OCI-M1 (cell line): ENCODE data around the gene BMPR1B.

ENCODE experiments used
- DNase-seq: peaks from one replicate; lab custom pipeline; 2025; lab: John Stamatoyannopoulos, UW

Gene BMPR1B

DNA sequence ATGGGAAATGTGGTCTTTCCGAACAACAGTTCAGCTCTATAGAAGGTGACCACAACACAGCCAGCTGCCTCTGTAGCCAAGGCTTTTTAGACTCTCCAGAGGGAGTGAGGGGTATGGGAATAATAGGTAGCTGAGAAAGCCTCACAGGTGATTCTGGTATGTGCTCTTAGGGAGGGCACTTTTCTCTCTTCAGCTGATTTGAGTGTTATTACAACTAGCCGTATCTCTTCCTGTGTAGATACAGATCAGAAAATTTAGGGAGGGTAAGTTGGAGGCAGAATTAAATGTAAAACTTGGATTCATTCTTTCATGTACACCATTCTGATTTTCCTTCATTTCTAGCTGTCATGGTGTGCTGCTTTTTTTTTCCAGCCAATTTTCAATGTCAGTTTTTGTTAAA is 154.9 kb downstream of the BMPR1B start:
- no peak for DNase-seq

DNA sequence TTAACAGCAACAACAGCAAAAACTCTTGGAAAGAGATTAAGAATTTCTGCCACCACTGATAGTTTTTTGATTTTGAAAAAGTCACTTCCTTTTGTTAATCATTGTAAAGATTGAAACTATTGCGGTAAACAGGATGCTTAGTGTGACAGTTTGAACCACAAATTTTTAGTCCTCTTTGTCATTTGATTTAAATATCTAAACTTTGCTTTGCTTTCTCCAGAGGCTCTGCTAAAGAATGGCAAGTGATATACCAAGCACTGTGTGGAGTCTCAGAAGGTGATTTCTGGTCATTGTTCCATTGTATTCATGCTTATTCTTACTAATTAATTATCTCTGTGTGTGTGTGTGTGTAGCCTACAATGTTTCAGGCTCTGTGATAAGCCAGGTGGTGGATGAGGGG is 155.6 kb downstream of the BMPR1B start:
- DNase-seq: no peak

DNA sequence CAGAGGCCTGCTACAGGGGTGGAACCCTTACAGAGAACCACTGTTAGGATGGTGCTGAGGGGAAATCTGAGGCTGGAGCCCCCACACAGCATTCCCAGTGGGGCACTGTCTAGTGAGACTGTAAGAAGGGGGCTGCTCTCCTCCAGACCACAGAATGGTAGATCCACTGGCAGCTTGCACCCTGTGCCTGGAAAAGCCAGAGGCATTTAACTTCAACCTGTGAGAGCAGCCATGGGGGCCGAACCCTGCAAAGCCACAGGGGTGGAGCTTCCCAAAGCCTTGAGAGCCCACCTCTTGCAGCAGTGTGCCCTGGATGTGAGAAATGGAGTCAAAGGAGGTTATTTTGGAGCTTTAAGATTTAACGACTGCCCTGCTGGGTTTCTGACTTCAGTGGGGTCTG is 159.4 kb downstream of the BMPR1B start:
- no peak for DNase-seq

DNA sequence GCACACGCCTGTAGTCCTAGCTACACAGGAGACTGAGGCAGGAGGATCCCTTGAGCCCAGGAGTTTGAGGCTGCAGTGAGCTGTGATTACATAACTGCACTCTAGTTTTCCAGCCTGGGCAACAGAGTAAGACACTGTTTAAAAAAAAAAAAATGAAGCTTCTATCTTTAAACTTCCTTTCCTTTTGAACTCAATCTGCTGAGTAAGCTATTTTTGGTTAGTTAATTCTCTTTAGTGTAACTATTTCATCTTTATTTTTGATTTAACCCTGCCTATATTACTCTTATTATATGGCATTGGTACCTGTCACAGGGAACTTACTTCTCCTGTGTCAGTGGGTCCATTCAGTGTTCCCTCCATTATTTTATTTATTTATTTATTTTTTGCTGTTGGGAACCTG is 160.8 kb downstream of the BMPR1B start:
- DNase-seq: no peak

GRCh38 chr4:94920369-94920768 is 162.6 kb downstream of the BMPR1B start:
- DNase-seq: no peak

- DNase-seq: no peak
These were observed 166.8 kb downstream of the BMPR1B start for GRCh38 chr4:94924566-94924965.

DNA sequence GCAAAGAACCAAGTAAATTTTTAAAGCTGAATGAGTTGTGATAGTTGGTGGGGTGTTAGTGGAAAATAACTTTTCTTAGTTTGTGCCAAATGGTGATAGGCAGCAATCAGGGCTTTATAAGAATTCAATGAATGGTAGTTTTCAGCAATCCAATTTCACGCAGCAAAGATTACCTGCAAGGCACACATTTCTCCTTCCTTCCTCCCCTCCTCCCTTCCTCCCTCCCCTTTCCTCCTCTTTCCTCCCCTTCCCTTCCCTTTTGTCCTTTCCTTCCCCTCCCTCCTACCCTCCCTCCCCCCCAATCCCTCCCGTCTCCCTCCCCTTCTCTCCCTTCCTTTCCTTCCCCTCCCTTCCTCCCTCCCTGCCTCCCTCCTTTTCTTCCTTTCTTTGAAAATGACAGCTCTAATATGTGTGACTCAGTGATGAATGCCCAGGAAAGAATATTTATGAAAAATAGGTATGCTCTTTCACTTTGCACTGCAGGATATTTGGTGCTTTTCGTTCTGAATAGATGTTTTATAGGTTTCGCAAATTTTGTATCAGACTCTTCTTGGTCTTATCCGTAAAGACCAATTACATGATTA is 168.1 kb downstream of the BMPR1B start:
- no peak for DNase-seq

GRCh38 chr4:94926936-94927335 is 169.2 kb downstream of the BMPR1B start:
- no peak for DNase-seq

DNA sequence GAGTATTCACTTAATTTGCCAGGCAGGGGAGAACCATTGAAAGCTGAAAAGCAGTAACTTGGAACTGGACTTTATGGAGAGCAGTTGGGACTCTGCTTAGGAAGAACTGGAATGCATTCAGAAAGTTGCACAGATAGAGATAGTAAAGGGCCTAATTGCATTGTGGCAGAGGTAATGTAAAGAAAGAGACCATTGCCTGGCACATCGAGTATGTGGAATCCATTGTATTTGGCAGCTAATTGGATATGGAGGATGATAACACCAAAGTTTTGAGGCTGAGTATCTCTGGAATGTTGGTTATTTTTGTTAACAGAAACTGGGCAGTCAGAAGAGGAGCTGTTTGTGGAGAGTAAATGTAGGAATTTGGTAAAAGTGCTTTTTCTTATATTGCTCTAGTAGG is 169.9 kb downstream of the BMPR1B start:
- DNase-seq: no peak

DNA sequence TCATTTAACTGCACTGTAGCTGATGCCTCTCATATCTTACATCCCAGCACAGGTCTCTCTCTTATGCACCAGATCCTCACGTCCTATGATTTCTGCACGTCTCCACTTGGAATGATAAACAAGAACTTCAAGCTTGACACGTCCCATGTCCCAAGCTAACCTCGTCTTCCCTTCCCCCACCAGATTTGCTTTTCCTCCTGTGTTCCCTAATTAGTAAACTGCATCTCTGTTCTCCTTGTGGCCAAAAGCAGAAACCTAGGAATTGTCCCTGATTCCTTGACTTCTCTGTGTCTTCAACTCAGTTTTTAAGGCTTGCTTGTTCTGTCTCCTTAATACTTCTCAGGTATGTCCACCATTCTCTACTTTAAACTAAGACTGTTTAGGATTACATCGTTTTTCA is 171.9 kb downstream of the BMPR1B start:
- no peak for DNase-seq

DNA sequence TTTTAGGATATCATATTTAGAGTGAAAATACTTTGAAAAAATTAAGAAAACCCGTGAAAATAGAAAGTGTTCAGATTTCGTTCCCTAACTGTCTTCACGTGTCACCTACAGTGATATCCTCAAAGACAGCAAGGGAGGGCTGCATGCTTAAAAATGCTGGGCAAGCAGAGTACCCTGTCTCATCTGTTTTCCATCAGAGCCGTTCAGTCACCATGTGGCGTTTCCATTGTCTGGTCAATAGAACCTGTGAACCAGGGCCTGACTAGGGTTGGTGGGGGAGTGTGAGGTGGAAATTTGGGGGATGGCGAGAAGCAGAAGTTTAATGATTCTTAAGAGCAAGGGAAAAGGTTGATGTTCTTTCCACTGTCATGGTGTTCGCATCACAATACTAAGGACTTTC is 173.9 kb downstream of the BMPR1B start:
- no peak for DNase-seq

DNA sequence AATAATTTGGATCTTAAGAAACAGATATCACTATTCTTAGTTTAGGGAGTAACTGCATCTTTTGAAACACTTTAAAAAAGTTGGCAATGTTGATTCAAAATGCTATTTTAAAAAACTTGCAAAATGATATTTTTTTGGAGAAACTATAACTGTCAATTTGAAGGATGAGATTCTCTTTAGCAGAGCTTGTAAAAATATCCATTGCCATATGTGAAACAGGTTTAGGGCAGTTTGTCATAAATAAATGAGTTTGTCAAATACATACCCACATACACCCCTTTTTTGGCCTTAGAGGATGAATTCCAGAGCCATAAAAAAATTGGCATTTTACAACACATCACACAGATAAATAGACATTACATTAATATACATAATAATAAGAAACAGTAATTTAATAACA is 174.6 kb downstream of the BMPR1B start:
- no peak for DNase-seq

DNA sequence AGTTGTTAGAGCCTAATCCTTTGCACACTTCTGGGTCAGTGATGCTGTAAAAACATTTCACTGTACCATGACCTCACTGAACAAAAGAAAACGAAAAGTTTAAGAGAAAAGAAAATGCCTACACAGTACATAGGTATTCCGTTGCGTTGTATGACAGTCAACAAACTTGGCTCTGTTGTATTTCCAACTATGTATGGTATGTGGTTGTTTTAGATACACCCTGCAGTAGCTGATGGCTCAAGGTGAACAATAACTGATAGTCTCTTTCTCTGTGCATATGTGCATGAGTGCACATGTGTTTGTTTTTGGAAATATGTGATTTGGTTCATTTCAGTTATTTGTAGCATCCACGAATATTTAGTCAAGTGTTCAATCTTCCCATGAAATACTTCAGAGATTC is 176.0 kb downstream of the BMPR1B start:
- DNase-seq: no peak

DNA sequence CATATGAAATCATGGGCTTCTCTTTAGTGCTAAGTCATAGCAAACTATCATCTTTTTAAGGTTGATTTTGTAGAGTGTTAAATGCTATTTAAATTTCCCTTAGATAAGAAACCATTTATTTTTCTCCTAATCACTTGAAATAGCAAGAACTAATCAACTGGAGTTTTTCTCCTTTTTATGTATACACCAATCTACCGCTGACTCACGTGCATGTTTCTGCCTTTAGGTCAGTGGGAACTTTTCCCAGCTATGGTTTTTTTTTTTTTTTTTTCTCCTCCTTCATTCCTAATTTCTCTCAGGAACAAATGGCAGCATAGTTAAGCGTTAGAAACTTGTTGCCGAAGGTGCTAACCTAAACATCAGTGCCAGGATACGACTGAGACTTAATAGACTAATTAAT is 176.4 kb downstream of the BMPR1B start:
- DNase-seq: no peak

DNA sequence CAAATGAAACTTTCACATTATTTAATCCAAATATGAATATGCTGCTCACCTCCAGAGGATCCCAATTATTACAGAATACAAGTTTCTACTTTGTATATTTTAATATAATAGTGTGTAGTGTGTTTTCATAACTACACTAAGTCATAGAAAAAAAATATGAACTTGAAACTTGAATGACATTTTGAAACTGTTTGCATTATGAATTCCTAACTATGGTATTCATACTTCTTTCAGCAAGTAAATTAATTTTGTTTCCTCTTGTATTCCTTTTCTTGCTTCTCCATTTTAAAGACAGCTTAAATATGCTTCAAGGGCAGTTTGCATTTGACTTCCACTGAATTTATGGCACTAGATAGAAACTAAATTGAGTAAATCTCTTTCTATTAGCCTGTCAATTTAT is 177.1 kb downstream of the BMPR1B start:
- DNase-seq: no peak

- DNase-seq: no peak
These were observed 179.1 kb downstream of the BMPR1B start for GRCh38 chr4:94936854-94937253.

DNA sequence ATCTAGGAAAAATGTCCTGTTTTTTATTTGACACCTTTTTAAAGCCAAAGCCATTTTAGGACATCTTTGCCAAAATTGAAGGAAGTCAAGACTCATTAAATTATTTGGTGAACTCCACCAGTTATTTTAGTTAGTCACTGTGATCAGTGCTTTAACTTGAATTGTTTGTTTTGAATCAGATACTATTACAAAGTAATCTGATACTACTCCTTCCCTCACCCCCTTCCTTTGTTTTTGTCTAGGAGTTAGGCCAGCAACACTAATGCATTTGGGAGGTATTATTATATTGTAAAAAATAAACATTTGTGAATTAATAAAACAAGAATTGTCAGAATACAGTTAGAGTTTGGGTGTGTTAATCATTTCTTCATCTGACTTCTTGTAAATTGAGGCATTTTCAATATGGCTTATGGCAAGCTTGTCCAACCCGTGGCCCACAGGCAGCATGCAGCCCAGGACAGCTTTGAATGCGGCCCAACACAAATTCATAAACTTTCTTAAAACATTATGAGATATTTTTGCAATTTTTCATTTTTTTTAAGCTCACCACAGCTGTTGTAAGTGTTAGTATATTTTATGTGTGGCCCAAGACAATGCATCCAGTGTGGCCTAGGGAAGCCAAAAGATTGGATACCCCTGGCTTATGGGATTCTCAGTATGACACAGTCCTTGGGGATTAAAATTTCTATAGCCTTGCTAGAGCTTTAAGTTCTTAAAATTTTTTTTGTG is 182.2 kb downstream of the BMPR1B start:
- DNase-seq: no peak

GRCh38 chr4:94940520-94940908 is 182.8 kb downstream of the BMPR1B start:
- no peak for DNase-seq

- DNase-seq: no peak
These were observed 184.0 kb downstream of the BMPR1B start for GRCh38 chr4:94941706-94942105.

DNA sequence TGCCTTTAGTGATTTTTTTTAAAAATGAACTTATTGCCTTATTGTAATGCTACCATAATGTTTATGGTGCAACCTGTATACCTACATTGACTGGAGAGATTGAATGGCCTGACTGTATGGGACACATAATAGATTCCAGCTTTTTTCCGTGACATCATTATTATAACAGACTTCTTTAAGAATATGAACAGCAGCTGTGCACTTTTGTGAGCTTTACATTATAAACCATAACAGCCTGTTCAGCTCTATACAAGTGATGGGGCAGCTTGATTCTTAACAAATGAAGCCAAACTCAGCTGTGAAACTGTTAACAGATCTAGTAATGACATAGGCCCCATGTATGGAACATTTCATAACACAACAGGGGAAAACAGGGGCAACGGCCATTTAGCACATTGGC is 187.0 kb downstream of the BMPR1B start:
- no peak for DNase-seq

DNA sequence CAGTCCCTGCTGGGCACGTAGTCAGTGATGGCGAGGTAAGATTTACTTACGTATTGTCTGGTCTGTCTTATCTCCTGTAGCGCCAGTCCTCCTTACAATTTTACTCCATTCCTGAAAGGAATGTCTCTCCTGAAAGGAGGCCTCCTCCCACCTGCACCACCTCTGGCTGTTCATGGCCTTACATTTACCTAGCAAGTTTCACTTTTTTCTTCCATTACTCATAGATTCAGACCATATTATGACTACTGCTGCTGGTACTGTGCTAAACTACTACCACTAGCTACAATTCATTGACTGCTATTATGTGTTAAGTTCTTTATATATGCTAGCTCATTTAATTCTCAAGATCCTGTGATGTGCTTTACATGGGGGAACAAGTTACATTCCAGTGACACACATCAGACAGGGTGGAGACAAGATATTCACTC is 189.9 kb downstream of the BMPR1B start:
- DNase-seq: no peak

- DNase-seq: no peak
These were observed 196.5 kb downstream of the BMPR1B start for GRCh38 chr4:94954251-94954650.

DNA sequence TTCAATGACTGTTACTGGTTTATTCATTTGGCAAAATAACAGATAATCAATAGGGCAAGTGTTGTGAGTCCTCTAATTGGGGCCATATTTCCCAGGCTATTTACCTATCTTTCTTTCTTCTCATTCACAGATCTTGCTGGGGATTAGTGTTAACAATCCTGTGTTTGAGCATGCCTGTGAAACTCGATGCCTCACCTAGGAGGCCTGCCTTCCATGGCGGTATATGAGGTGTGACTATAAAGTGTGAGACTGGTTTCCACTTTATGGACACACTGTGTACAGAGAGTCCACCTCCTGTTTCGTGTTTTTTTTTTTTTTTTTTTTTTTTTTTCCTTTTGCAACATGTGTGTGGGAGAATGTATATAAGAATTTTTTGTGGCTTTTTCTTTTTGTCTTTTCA is 199.3 kb downstream of the BMPR1B start:
- no peak for DNase-seq

GRCh38 chr4:94959307-94959706 is 201.6 kb downstream of the BMPR1B start:
- no peak for DNase-seq
